Activated CD8-positive, alpha-beta memory T cell treated with anti-CD3 and anti-CD28 coated beads, Interleukin-2, amount 50 U/mL, for 4 hours (primary cell): ENCODE data around the gene CRY1.
"Not testable (repeated sequence)": the region's sequence is repeated elsewhere in the genome, so short reads cannot be mapped to it uniquely, and the experiment has no call there.

Experiments
- DNase-seq: peaks from one replicate; pipeline ENCODE4 v3.0.0-alpha.2; 2020

The CRY1 gene

DNA sequence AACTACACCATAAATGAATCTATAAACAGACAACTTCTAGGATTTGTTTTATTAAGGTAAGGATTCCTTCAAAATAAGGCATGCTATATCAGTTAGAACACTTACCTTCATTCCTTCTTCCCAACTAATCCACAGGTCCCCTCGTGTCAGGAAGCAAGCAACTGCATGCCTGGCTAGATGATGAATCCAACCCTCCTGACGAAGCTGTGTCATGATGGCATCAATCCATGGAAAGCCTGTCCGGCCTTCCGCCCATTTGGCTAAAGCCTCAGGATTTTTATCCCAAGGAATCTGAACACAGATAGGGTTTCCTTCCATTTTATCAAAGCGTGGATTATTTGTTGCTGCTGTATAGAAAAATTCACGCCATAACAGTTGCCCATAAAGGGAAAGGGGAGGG lies 93.9 kb downstream of the CRY1 start:
- no peak for DNase-seq

DNA sequence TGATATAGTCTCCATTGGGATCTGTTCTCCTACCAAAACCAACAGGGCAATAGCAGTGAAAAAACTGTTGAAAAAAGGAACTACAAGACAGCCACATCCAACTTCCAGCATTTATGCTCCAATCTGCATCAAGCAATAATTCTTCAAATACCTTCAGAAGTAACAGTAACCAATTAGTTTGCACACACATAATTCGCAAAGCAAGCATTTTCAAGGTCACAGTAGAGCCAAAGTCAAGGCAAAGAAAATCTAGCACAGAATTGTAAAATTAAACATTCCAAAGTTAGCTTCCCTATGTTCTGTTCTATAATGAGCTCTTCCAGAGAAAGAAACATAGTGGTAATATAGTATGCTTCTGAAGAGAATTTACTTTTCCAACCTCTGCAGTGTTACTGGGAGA lies 95.4 kb downstream of the CRY1 start:
- no peak for DNase-seq

DNA sequence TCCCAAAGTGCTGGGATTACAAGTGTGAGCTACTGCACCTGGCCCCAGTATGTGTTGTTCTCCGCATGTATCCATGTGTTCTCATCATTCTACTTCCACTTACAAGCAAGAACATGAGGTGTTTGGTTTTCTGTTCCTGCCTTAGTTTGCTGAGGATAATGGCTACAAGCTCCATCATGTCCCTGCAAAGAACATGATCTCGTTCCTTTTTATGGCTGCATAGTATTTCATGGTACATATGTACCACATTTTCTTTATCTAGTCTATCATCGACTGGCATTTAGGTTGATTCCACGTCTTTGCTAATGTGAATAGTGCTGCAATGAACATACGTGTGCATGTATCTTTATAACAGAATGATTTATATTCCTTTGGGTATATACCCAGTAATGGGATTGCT lies 97.2 kb downstream of the CRY1 start:
- DNase-seq: not testable (repeated sequence)

DNA sequence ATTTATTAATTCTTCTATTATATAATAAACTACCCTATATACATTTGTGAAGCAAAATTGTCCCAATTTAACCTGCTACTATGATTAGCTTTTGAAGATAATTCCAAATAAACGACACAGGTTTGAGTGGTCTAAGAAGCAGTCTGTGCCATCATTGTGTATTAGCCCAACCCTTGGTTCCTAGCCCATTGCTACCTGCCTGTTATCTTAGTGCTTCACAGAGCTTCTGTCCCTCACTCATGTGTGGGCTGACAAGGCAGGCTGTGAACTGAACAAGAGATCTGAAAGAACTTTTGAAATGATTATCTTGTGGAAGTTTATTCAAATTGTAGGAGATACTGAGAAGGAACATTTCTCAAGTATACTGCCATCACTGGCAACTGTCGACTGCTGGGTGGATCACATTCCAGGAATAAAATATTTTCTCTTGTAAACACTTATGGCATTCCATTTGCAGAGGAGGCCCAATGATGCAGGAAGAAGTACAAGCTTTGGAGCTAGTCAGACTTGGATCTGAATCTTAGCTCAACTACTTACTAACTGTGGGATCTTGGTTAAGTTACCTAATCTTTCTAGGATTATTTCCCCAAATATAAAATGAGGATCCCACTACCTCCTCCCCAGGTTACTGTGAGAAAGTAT lies 98.6 kb downstream of the CRY1 start:
- no peak for DNase-seq

DNA sequence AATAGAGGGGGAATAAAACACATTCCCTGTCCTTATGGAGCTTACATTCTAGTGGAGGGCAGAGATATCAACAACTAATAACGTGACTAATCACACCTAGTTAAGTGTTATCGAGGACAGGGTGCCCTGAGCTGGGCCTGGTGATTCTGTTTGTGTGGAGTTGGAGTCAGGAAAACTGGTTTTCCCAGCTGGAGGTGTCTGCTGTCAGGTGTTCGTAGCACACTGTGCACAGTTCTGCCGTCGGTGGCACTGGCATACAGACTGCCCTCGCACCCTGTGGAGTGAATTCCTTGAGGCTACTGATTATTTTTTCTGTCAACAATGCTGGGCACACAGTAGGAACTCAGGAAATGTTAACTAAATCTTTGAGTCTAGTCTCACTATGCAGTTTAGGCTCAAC lies 105.5 kb downstream of the CRY1 start:
- DNase-seq: no peak

DNA sequence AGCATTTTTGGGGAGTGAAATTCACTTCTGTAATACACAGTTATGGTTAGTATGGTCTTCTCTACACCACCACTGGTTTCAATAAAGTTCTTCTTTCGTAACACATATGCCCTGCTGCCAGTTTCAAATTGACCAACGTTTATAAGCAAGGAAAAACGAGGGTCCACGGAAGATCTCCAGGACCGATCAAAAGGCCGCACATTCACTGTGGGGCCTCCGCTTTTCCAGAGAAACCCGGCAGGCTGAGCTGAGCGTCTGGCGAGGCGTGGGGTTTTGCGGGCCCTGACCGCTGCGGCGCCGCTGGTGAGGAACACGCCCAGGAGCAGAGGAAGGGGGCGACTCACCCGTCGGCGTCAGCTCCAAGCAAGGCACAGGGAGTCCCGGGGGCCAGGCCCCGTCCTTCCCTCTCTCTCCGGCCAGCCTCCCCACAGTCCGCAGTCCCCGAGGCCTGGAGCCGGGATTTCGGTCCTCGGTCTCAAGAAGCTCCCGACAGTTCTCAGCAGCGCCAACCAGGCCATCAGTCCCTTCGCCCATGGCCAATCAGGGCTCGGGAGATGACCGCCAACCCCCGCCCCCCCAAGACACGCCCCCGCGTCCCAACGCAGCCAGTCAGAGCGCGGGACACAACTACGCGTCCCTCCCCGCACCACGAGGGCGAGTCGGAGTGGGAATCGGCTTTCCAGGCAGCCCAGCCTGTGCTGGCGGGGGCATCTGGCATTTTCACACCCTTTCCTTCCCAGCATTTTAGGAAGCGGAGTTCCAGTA lies 106.5 kb downstream of the CRY1 start, which contains the start of gene MTERF2:
Gene MTERF2 (minus strand): TSS at position 522 of the 765 bp plus-strand sequence. CDS start 8,432 bp downstream, outside the sequence.
- DNase-seq: peak; percentile 74

DNA sequence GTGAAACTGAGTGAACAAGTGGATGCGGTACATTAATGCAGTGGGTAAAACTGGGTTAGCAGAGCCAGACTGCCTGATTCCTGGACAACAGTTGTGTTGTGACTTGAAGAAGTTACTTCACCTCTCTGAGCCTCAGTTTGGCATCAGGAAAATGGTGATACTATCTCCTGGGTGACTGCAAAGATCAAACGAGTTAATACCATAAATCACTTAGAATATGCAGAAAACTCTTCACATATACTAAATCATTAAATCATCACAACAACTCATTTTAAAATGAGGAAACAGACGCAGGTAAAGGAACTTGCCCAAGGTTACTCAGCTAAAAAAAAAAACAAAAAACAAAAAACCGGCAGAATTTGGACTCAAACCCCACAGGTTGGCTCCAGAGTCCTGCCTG lies 107.2 kb downstream of the CRY1 start:
- DNase-seq: no peak

DNA sequence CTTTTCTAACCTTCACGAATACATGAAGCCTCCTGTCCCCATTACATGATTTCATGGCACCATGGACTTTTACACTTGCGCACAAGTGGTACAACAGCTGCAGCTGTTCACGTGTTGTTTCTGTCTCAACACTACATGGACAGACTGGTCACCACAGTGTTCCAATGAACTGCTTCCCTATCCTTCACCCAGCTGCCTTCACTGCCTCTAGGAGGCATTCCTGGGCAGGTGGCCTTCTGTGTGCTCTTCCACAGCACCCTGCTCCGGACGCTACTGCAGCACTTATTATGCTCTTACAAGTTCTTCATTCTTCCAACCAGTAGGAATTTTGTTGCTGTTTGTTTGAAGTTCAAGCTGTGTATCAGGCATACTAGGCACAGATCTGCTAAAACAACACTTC lies 107.9 kb downstream of the CRY1 start:
- DNase-seq: no peak

DNA sequence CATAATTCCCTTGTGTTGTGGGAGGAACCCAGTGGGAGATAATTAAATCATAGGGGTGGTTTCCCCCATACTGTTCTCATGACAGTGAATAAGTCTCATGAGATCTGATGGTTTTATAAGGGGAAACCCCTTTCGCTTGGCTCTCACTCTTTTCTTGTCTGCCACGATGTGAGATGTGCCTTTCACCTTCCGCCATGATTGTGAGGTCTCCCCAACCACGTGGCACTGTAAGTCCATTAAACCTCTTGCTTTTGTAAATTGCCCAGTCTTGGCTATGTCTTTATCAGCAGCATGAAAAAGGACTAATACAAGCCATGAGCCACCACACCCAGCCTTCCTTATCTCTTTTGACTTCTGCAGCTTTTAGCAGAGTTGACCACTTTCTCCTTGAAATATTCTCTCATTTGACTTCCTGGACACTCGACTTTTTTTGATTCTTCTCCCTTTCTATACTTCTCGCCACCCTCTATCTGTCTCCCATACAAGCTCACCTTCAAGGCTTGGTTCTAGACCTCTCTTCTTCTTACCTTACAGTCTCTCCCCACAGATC lies 108.7 kb downstream of the CRY1 start:
- no peak for DNase-seq

DNA sequence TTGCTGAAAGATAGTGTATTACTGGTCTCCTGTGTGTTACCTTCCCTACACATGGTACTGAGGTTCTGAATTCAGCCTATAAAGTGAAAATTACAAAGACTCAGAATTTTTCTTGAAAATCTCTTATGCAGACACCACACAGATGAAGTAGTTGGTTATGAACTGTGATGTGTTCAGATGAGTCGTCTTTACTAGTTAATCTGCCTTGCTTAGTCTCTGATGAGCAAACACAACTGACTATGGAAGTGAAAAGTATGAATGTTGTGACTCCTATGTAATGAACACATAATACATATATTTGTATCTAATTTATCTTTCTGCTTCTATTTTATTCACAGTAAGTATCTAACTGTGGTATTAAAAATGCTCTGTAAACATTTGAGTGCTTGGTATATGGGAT lies 111.1 kb downstream of the CRY1 start:
- DNase-seq: no peak

DNA sequence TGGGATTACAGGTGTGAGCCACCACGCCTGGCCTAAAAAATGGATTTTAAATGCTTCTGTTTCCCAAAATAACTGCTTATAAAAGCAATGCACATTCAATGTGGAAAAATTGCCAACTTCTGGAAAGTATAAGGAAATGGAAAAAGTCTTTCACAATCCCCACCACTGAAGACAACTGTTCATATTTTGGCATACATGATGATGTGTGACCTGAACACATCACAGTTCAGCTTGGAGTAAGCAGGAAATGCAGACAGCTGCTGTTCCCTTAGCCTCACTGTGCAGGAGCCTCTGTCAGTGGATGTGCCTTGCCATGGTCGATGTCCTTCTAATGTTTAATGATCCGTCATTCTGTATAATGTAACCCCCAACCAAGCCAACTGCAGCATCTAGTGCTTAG lies 111.6 kb downstream of the CRY1 start:
- DNase-seq: no peak

DNA sequence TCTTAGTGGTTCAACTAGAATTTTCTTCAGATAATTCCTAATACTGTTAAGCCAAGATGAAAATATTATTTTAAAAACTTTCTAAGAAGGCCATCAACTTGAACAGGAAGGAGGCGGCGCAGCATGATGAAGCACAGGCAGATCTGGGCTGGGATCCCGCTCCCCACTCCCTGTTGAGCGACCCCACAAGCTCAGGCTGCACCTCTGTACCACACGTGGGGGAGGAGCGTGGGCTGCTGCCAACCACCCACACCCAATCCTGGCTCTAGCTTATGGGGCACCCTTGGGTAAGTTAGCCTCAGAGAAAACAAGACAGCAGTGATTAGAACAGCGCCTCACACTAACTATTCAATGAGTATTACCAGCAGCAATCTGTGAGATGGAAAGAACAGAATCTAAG lies 112.4 kb downstream of the CRY1 start:
- no peak for DNase-seq

DNA sequence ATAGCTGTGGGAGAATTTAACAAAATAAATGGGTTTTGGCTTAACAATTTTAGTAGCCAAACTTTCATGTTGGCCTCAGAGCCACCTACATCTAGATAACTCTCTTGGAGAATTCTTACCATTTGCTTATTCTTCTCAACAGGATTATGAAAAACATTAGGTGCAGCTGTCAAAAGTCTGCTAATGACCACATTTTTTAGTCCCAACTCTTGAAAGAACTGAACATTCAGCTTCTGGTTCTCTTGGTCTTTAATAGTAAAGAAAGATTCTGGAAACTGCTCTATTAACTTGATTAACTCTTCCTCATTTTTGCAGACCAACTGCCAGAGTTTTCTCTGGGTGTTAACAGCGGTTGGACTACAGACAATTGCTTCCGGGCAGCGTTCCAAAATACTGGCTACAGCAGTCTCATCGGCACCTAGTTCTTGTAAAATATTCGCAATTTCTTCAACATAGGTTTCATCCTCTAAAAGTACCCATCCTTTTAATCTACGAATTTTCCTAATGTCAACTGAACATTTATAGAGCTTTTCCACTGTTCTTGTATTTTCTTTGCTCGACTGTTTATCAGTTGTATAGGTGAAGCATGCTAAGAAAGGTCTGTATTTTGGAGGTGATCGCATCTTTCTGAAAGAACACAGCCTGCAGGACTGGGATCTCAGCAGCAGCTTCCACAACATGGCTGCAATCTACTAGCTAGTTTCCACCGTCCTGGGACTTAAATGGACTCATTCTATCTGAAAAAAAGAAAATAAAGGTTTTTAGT lies 115.1 kb downstream of the CRY1 start:
- no peak for DNase-seq

DNA sequence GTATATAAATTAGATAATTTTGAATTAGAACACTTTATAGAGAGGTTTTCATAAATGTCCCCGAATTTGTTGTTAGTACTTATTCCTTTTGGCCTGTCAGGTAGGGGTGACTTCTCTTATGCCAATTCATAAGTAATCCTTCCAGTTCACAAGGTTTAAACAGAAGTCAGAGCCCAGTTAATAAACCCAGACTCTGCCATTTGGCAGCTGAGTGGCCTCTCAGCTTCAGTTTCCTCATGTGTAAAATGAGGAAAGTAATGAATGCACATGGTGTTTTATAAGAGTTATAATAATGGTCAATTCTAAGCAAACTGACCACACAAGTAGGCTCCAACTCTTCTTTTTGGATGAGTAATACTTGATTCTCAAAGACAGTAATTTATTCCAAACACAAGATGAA lies 116.7 kb downstream of the CRY1 start:
- no peak for DNase-seq

DNA sequence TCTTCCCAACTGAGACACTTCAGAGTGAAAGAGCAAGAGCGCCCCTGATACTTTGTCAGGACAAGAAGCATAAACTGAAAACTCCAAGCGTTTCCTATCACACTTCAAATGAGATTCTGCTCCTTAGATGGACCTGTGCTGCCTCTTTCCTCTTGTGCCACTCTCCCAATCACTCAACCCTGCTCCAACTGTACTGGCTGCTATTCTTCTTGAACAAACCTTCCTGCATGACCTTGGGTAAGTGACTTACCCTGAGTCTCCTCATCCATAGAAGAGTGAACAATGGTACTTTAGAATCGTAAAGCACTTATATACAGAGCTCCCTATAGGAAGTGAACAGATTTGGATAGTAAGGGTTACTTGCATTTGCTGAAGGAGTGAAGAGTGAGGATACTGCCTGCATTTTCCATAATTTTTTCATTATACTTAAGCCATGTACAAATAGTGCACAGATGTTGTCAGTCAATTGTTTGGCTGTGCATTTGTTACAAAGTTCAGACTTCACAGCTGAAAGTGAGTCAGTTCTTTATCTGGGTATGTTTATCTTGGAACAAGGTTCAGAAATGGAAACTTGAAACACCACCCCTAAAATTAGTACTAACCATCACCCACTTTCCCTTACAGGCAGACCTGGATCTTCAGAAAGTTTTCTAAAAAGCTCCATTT lies 117.2 kb downstream of the CRY1 start:
- no peak for DNase-seq

DNA sequence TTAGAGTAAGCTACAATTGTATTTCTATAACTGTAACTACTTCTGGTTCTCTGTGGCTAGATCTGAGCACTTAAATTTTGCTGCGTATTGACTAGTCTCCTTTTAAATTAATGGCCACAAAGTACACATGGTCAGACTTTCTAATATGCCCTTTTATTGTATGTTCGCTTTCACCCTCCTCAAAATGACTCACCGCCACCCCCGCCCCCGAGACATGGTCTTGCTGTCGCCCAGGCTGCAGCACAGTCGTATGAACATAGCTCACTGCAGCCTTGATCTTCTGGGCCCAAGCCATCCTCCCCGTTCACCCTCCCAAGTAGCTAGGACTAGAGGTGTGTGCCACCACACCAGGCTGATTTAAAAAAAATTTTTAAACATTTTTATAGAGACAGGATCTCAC lies 118.3 kb downstream of the CRY1 start:
- DNase-seq: no peak

DNA sequence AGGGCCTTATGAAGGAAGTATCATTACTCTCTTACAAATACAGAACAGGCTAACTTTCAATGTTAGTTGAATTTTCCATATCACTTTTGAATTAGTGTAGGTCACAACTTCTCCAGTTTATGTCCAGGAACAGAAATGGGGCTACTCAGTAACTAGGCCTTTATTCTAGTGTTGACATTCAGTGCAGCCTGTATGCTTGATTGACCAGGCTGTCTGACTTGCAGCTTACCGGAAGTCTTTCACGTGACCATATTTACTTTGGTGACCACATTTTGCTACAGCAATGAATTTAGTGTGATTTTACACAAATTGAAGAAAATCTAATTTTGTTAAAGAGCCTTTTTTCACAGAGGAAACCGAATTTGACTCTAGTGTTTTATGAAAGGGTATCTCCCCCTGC lies 118.8 kb downstream of the CRY1 start:
- DNase-seq: no peak

DNA sequence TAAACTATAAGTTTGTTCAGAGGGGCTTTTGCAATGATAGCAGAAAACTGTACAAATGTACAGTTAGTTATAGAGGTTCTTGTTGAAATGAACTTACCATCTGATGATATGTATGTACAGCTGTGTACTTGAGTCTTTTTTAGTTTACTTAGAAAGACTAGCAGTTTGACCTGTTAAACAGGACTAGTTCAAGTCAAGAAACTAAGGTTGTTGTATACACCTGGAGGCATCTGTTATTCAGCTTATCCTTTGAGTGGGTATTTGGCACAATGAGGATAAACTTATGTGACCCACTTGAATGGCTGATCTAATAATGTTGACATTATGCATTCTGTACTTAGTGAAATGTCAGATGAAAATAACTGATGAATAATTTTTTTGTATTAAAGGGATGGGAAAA lies 119.8 kb downstream of the CRY1 start:
- DNase-seq: no peak

DNA sequence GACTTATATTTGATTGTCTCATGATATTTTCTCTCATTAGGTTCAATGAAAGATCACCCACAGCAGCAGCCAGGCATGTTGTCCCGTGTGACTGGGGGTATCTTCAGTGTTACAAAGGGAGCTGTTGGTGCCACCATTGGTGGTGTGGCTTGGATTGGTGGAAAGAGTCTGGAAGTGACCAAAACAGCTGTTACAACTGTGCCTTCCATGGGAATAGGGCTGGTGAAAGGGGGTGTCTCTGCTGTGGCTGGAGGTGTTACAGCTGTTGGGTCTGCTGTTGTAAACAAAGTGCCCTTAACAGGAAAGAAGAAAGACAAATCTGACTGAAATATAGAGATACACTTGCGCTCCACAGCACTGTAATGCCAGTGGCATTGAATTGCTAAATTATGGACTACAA lies 122.3 kb downstream of the CRY1 start:
- no peak for DNase-seq

DNA sequence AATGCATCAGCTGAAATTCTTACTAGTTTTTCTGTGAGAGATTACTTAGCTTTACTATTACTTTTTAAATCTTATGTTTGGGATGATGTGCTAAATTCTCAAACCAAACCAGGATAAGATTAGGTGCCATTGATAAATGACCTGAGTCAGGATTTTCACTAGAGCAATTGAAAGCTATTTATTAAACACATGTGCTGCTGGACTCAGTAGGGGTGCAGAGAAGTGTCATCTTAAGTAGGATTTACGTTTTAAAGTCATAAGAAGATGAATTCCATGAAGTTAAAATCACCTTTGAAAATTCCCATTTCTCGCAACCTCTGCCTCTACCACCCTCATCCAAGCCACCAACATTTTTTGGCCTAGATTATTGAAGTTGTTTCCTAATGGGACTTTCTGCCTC lies 128.8 kb downstream of the CRY1 start:
- no peak for DNase-seq

DNA sequence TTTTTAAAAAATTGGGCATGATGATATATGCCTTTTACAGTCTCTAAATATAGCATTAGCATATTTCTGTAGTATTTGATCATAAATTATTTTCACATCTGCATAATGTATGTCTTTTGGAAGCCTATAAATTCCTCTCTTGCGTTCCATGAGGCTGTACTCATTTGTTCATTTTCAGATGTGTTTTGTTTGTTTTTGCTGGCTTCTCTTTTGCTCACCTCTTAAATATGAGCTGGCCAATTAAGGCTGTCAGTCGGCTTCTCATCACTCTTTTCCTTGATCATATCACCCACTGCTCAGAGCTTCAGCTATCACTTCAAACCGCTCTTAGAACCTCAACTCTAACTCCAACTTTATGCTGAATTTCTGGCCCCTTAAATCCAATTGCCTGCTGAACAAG lies 131.1 kb downstream of the CRY1 start:
- DNase-seq: no peak

DNA sequence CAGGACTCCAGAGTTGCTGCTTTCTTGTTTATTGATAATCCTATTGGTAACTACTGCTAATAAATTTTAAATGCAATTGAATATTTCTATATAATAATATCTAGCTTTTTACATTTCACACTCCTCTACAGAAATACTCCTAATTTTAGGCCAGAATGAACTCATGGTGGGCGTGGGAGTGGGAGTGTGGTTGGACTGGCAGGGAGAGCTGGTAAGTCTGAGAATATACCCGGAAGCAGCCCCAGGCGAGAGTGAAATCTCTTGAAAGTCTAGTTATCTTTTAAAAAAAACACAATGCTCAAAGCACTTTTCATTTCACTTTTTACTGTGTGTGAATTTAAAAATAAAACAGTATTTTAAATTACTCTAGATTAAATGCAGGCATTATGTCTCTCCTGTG lies 132.9 kb downstream of the CRY1 start:
- DNase-seq: no peak

DNA sequence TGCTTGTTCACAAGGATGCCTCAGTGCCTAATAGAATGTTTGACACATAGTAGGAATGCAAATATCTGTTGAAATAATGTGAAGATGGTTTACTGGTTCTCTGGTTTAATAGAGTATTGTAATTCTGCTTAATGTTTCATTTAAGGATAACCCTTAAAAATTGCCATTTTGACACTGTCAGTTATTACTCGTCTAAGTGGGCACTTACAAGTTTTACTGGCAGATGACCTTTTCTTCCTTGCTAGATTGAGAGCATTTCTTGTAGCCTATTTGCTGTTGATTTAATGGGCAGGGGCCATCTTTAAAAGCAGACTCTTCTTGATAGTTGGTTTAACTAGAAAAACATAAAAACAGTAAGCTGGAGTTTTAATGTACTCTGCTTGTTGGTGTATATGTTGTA lies 135.8 kb downstream of the CRY1 start:
- no peak for DNase-seq
